GM18861 (cell line): ENCODE measurements around the gene SEC61B.
"Not testable (repeated sequence)": the region's sequence is repeated elsewhere in the genome, so short reads cannot be mapped to it uniquely, and the experiment has no call there.

Experiments used
- ATAC-seq: cut with Tn5 transposase; IDR thresholded peaks from one replicate; pipeline ENCODE4 v1.9.1; 2021; ENCODE audit not compliant: unreplicated experiment

Gene SEC61B

GRCh38 chr9:99190597-99191283 is 31.3 kb upstream of the SEC61B start:
- ATAC-seq, result no peak

GRCh38 chr9:99192786-99193465 is 29.2 kb upstream of the SEC61B start:
- ATAC-seq, result no peak

GRCh38 chr9:99193466-99193821 is 28.6 kb upstream of the SEC61B start:
- no peak for ATAC-seq

- not testable (repeated sequence) for ATAC-seq
Measured at GRCh38 chr9:99196484-99196883, 25.6 kb upstream of the SEC61B start.

- ATAC-seq, result no peak
Measured at GRCh38 chr9:99197124-99197630, 24.9 kb upstream of the SEC61B start.

- no peak for ATAC-seq
Measured at GRCh38 chr9:99197987-99198386, 24.1 kb upstream of the SEC61B start.

GRCh38 chr9:99199938-99200539 is 22.0 kb upstream of the SEC61B start:
- peak; percentile 61 for ATAC-seq

GRCh38 chr9:99201603-99202002 is 20.5 kb upstream of the SEC61B start:
- ATAC-seq, result no peak

- no peak for ATAC-seq
Measured at GRCh38 chr9:99210572-99210971, 11.5 kb upstream of the SEC61B start.

- ATAC-seq, result no peak
Measured at GRCh38 chr9:99211746-99212145, 10.3 kb upstream of the SEC61B start.

- no peak for ATAC-seq
Measured at GRCh38 chr9:99213197-99213596, 8.9 kb upstream of the SEC61B start.

- no peak for ATAC-seq
Measured at GRCh38 chr9:99216073-99216472, 6.0 kb upstream of the SEC61B start.

GRCh38 chr9:99220011-99220410 is 2.1 kb upstream of the SEC61B start:
- ATAC-seq, result no peak

GRCh38 chr9:99221266-99221620 is 839 bp upstream of the SEC61B start:
- ATAC-seq, result no peak

GRCh38 chr9:99222416-99223270 is 561 bp downstream of the SEC61B start:
- peak; percentile 10 for ATAC-seq

- ATAC-seq, result no peak
Measured at GRCh38 chr9:99224445-99224844, 2.4 kb downstream of the SEC61B start.

GRCh38 chr9:99226054-99226453 is 4.0 kb downstream of the SEC61B start:
- ATAC-seq, result no peak

GRCh38 chr9:99230206-99230605 is 8.1 kb downstream of the SEC61B start:
- ATAC-seq, result no peak

GRCh38 chr9:99231711-99232110 is 9.6 kb downstream of the SEC61B start:
- ATAC-seq, result no peak

- ATAC-seq, result no peak
Measured at GRCh38 chr9:99234618-99235017, 12.5 kb downstream of the SEC61B start.

- ATAC-seq, result no peak
Measured at GRCh38 chr9:99235069-99235468, 13.0 kb downstream of the SEC61B start.
